Stimulated activated naive CD4-positive, alpha-beta T cell (primary cell): Measurements from ENCODE around the gene UST.
"Not testable (repeated sequence)": the region's sequence is repeated elsewhere in the genome, so short reads cannot be mapped to it uniquely, and the experiment has no call there.

ENCODE experiments used
- DNase-seq, 6 experiments: peaks; one replicate each; lab custom pipeline; 2025; lab: John Stamatoyannopoulos, UW

UST gene

DNA sequence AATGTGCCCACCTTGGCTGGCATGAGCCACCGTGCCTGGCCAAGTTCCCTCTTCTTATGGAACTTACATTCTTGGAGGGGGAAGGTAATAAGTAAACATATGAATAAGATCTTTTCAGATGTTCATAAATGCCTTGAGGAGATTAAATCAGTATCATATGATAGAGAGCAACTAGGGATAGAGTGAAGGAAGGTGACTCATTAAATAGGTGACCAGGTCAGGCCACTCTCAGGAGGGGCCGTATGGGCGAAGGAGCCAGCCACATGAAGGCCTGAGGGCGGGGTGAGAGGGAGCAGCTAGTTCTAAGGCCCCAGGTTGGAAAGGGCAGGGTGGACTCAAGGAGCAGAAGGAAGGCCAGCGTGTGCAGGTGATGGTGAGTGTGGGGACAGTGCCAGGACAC, 91.1 kb downstream of the UST start:
- no peak for DNase-seq

DNA sequence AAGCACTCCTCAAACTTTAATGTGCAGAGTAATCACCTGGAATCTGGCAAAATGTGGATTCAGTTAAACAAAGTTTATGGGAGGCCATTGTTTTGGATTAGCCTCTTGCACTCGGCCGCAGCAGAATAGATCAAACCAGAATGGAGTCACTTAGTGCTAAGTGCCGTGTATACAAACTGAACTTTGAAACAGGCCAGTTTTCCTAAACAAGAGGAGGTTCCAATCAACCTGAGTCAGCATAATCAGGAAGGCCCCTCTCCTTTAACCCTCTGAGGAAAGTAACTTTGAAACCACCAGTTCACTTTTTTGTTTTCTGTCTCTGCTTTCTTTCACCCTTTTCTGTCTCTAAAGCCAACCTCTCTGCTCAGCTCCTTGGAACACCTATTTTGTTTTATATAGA, 92.2 kb downstream of the UST start:
- DNase-seq = no peak

DNA sequence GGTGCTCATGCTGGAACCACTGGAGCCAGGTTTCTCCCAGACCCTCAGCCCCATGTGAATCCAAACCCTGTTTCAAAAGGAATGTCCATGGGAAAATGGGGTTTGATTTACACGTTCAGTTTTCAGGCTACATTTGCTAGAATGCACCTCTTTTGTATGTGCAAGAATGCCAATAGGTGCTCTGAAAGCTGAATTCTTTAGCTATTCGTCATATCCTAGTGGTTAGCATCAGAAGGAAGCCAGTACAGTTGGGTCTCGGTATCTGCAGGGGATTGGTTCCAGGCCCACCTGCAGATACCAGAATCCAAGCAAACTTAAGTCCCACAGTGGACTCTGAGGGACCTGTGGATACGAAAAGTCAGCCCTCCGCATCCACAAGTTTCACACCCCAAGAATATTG, 93.4 kb downstream of the UST start:
- DNase-seq = no peak

GRCh38 chr6:148842296-148843019, 95.6 kb downstream of the UST start:
- DNase-seq = no peak

DNA sequence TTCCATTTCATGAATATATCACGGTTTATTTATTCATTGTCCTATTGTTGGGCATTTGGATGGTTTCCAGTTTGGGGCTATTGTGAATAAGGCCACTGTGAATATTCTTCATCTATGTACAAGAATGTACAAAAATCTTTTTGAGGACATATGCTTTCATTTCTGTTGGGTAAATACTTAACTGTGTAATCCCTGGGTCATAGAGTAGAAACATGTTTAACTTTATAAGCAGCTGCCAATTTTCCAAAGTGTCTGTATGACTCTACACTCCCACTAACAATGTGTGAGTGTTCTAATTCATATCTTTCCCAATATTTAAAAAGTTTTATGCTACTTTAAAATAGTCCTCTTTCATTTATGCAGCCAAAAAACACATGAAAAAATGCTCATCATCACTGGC, 98.6 kb downstream of the UST start:
- DNase-seq = no peak

DNA sequence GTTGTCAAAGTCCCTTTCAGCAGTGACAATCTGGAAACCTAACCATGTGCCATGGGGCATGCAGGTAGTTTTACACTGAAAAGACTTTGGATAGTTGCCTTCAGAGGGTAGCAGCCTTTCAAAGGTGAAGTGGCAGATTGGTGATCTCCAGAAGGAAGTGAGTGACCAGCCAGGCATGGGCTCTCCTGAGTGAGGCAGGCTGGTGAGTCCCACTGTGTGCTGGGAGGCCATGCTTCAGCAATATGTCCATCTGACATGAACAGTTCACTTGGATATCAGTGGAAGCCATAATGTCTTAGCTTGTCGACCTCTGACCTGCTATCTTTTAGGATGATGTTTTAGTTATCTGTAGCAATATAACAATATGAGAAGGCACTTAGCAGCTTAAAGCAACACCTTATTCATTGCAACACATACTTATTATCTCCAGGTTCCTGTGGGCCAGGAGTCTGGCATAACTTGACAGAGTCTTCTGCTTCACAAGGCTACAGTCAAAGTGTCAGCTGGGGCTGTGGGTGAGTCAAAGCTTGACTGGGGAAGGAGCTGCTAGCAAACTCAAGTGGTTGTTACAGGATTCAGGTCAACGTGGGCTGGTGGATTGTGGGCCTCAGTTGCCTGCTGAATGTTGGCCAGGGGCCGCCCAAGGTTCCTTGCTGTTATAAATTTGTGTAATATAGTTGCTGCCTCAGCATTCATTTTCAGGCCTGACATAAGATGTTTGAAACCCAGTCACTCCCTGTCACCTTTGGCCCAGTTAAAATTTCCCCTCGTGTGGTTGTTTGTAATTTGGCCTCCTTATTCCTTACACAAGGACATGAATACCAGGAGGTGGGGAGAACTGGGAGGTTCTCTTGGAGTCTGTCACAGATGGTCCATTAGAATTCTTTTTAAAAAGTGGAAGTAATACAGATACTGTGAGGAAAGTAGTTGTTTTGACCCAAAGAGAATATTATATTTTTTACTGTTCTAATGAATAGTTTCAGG, 100.2 kb downstream of the UST start:
- no peak for DNase-seq

GRCh38 chr6:148848915-148849314, 102.1 kb downstream of the UST start:
- no peak for DNase-seq

DNA sequence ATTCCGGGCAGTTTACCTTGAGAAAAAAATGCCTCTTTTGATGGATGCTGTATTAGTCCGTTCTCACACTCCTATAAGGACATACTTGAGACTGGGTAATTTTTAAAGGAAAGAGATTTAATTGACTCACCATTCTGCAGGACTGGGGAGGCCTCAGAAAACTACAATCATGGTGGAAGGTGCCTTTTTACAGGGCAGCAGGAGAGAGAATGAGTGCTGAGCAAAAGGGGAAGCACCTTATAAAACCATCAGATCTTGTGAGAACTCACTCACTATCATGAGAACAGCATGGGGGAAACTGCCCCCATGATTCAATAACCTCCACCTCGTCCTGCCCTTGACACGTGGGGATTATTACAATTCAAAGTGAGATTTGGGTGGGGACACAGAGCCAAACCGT, 102.6 kb downstream of the UST start:
- not testable (repeated sequence) for DNase-seq

GRCh38 chr6:148850964-148851363, 104.1 kb downstream of the UST start:
- DNase-seq = no peak

DNA sequence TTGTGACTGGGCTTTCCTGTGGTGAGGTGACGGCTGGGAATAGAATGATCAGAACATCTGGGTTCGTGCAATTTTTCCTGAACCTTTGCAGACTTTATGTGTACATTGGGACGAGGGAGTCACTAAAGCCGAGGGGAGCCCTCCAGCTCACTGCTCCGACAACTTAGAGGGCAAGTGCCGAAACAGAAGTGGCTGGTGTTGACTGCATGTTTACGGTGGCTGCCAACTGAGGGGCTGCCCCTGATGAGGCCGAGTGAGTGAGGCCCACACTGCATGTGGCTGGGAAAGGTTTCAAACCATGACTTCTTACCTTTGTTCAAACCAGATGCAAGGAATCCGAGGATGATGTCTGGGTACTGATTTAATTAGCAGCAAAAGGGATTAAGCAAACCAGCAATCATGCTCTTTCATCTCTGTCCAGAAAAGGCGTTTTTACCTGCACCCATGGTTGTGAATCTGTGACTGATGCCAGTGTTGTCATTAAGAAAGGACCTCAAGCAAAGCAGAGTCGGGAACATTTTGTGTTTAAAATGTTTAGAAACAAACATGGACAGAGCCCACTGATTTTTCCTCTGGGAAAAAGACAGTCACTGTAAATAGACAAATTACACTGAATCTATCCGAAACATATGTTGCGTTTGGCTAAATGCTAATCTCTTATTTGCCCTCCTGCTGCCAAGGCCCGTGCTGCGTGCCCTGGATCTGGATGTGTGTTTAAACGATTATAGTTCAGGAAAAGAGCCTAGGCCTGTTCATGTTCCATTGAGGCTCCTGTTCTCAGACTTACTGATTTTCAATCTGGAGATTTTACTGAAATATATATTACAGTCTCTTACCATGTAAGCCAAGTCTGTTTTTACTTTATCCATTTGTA, 105.1 kb downstream of the UST start:
- DNase-seq = no peak

DNA sequence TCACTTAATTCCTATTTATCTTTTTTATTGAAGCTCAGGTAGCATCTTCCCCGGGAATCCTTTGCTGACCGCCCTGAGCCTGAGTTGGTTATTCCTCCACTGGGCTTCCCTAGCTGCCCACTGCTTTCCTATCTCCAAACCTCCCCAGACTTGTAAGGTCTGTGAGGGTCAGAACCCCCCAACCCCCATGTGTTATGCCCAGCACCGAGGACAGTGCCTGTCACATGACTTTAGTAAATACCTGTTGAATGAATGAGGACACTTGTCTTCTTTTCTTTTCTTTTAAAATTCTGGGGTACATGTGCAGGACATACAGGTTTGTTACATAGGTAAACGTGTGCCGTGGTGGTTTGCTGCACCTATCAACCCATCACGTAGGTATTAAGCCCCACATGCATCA, 105.9 kb downstream of the UST start:
- no peak for DNase-seq

GRCh38 chr6:148853113-148853512, 106.3 kb downstream of the UST start:
- not testable (repeated sequence) for DNase-seq

DNA sequence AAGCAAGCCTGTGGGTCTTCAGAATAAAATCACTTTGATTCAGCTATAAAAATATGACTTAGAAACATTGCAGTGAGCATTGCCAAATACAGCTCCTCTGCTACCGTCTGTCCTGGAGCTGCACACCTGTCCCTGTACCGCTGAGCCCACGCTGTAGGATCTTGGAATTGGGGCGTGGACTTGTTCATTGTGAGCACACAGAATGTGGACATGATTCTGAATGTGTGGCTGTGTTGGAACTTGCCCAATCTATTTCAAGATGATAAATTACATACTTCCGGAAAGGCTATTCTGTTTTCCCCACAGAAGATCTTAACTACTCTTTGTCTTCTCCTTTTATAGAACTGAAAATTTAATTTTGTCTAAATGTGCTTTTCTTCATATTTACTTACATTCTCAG, 107.3 kb downstream of the UST start:
- no peak for DNase-seq

GRCh38 chr6:148854992-148855391, 108.2 kb downstream of the UST start:
- DNase-seq = no peak

- DNase-seq = no peak
Measured at GRCh38 chr6:148855744-148856143, 108.9 kb downstream of the UST start.

DNA sequence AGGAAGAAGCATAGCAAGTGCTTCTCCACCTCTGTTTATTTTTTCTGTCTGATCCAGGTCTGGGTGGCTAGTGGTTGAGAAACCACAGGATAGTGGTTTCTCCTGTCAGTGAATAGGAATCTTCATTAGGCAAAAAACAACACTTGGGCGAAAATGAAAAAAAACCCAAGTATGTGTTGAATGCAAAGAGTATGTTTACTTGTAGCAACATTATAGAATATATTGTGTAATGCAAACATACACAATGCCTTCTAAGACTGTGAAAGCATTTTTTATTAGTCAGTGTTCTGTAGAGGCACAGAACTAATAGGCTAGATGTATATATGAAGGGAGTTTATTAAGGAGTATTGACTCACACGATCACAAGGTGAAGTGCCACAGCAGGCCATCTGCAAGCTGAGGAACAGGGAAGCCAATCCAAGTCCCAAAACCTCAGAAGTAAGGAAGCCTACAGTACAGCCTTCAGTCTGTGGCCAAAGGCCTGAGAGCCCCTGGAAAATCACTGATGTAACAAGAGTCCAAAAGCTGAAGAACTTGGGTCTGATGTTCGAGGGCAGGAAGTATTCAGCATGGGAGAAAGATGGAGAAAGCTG, 111.1 kb downstream of the UST start:
- no peak for DNase-seq

- DNase-seq = not testable (repeated sequence)
Measured at GRCh38 chr6:148864132-148864531, 117.3 kb downstream of the UST start.

- DNase-seq = no peak
Measured at GRCh38 chr6:148864941-148865340, 118.1 kb downstream of the UST start.

GRCh38 chr6:148866657-148867268, 119.9 kb downstream of the UST start:
- no peak for DNase-seq

DNA sequence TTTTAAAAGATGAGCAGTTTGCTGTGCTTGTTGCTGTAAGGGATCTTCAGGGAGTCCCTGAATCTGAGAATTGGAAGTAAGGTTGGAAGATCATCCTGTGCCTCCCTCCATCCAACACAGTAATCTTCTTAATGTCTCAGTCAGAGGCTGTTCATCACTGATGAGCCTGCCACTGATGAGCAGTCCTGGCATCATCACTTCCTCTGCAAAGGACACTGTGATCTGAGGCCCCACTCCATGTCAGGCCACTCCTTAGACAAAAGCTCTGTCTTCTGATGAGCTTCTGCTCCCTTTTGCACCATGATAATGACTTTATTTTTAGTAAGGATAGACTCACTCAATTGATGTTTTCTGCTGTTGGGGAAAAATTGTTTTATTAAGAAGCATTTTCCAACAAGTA, 121.0 kb downstream of the UST start:
- no peak for DNase-seq

- DNase-seq = no peak
Measured at GRCh38 chr6:148868314-148868713, 121.5 kb downstream of the UST start.
